A673 (cell line): Measurements from ENCODE around the gene BRD9. TPM values are rescaled to one million over a fixed set of nuclear protein-coding genes. Genes with fewer than 3 reads are reported as not detected.

ENCODE experiments used
- BruUV-seq: library from RNA; stranded (reverse); fragments of 400-500 nt; replicated peaks from 2 replicates; lab custom pipeline; 2021; lab: Mats Ljungman, UMichigan
- CTCF ChIA-PET: fragments of 300-600 bp; sonication (Branson Sonifier 250); formaldehyde crosslinking; loops from one replicate; lab custom pipeline; 2022; ENCODE audit warnings: antibody characterized with exemption; lab: Charles Lee
- POLR2A ChIA-PET: fragments of 300-600 bp; sonication (Branson Sonifier 250); formaldehyde crosslinking; loops from one replicate; lab custom pipeline; 2022; ENCODE audit warnings: antibody characterized with exemption; ENCODE audit not compliant: low non-redundant PET; lab: Charles Lee
- DNase-seq: peaks from one replicate; pipeline ENCODE4 v3.0.0-alpha.2; 2015; ENCODE audit warnings: low spot score
- H3K27ac ChIP-seq: fragments of 200-600 bp; sonication (generic); 2 replicates; pipeline ENCODE4 v1.5.1; 2016; ENCODE audit warnings: mixed run types, low read depth, mild to moderate bottlenecking, mixed read lengths, antibody characterized with exemption, low read length; ENCODE audit not compliant: poor library complexity, severe bottlenecking
- H3K27me3 ChIP-seq: fragments of 200-600 bp; sonication (generic); replicated peaks from 2 replicates; pipeline ENCODE4 v1.6.1; 2017; ENCODE audit warnings: mixed run types, low read depth, mild to moderate bottlenecking, mixed read lengths, antibody characterized with exemption, low read length; ENCODE audit not compliant: insufficient read depth, poor library complexity
- H3K36me3 ChIP-seq: fragments of 200-600 bp; sonication (generic); 2 replicates; pipeline ENCODE4 v1.6.1; 2016; ENCODE audit warnings: mixed run types, mild to moderate bottlenecking, mixed read lengths, antibody characterized with exemption, low read length; ENCODE audit not compliant: insufficient read depth, poor library complexity, severe bottlenecking
- H3K4me1 ChIP-seq: fragments of 200-600 bp; sonication (generic); 2 replicates; pipeline ENCODE4 v1.6.1; 2017; ENCODE audit warnings: mixed run types, mild to moderate bottlenecking, mixed read lengths, antibody characterized with exemption, low read length; ENCODE audit not compliant: insufficient read depth, poor library complexity, severe bottlenecking
- H3K4me3 ChIP-seq: fragments of 200-600 bp; sonication (generic); 2 replicates; pipeline ENCODE4 v1.5.1; 2016; ENCODE audit warnings: low read depth, mixed run types, mild to moderate bottlenecking, mixed read lengths, low read length; ENCODE audit not compliant: poor library complexity, severe bottlenecking
- H3K9me3 ChIP-seq: fragments of 200-600 bp; sonication (generic); 2 replicates; pipeline ENCODE4 v1.6.1; 2016; ENCODE audit warnings: mixed run types, low read depth, mild to moderate bottlenecking, mixed read lengths, antibody characterized with exemption, low read length; ENCODE audit not compliant: poor library complexity, severe bottlenecking
- CTCF ChIP-seq: fragments of 300-800, 200-600 bp; sonication (generic); conservative IDR thresholded peaks from 2 replicates; pipeline ENCODE4 v1.5.1; 2017; ENCODE audit warnings: low read depth, mild to moderate bottlenecking, antibody characterized with exemption, low read length, moderate library complexity, mixed read lengths
- EZH2 ChIP-seq: fragments of 200-600 bp; sonication (generic); IDR thresholded peaks from 2 replicates; pipeline ENCODE4 v1.6.1; 2017; ENCODE audit warnings: borderline replicate concordance, low read depth, mild to moderate bottlenecking, mixed read lengths, antibody characterized with exemption, low read length; ENCODE audit not compliant: poor library complexity, severe bottlenecking
- intact Hi-C: fragments of 100-400 bp; cut with micrococcal nuclease; formaldehyde crosslinking; loops from one replicate; pipeline ENCODE4 v1.10.0; 2022; ENCODE audit not compliant: unreplicated experiment
- total RNA-seq: library from RNA; stranded (reverse); gene quantifications from 2 replicates; pipeline ENCODE4 v1.2.3, GENCODE V29; 2021

The BRD9 gene
- total RNA-seq, 1 experiment from 2014 or later, result 73.7 TPM

DNA sequence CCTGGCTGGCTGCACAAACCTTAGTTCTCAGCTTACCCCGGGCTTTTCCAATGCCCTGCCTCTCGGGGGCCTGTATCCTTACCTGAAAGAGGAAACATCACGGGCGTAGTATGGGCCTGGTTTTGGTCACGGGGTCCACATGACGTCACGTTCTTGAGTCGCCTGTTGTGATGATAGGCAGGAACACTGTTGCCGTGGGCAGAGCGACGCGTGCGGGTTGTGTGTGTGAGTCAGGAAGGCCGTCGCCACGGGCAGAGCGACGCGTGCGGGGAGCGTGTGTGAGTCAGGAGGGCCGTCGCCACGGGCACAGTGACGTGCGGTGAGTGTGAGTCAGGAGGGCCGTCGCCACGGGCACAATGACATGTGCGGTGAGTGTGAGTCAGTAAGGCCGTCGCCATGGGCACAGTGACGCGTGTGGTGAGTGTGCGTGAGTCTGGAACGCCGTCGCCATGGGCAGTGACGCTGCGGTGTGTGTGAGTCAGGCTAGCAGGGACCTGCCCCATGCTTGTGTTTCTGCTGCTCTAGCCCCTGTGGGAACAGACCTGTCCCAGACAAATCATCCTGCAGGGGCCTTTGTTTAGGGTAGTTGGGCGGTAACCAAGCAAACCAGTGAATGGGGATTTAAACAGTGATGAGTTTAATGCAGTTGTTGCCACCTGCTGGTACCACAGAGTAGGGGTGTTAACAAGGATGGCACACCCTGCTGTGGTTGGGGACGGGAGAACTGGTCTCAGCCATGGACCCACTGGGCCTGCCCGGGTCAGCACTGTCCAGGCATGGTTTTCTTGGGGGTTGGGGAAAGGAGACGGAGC, 19.9 kb upstream of the BRD9 start:
- Histone ChIP-seq H3K9me3 (no peaks in the 10 kb centered on the region), H3K27me3 (no peaks in the 10 kb centered on the region), H3K27ac (no peak overlapping the region), H3K4me3 (no peak overlapping the region), H3K4me1 (no peaks in the 10 kb centered on the region), H3K36me3 (peaks cover 50% of the 10 kb centered on the region)
- no peak for TF ChIP-seq EZH2
- peak; percentile 41 for TF ChIP-seq CTCF
- intact Hi-C loops, result no loop called here
- peak; percentile 68 for DNase-seq
- ChIA-PET CTCF (no interaction called here), POLR2A (interaction anchor here (0.6 kb wide), 1 partner anchor 572 kb away, joined by 3 read pairs; no protein-coding TSS in a partner anchor)
- BruUV-seq, result no TSS peak

DNA sequence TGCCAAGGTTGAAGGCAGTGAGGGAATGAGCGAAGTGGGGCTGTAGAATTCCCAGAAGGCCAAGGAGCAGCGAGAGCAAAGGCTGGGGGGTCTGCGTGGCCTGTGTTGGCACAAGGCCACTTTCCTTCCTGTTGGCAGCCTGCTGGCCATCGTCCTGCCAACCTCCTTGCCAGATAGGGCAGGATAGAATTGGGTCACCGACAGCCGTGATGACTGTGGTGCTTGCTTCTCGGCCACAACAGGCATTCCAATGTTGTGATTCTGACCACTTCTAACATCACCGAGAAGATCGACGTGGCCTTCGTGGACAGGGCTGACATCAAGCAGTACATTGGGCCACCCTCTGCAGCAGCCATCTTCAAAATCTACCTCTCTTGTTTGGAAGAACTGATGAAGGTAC, 19.0 kb upstream of the BRD9 start:
- Histone ChIP-seq H3K4me3 (no peak overlapping the region), H3K27me3 (no peaks in the 10 kb centered on the region), H3K36me3 (peaks cover 54% of the 10 kb centered on the region), H3K27ac (no peak overlapping the region), H3K4me1 (no peaks in the 10 kb centered on the region), H3K9me3 (no peaks in the 10 kb centered on the region)
- no peak for TF ChIP-seq EZH2
- no peak for TF ChIP-seq CTCF
- DNase-seq, result no peak
- CTCF ChIA-PET, result no interaction called here
- BruUV-seq, result no TSS peak
- POLR2A ChIA-PET, result interaction anchor here (0.6 kb wide), 1 partner anchor 571 kb away, joined by 3 read pairs; no protein-coding TSS in a partner anchor
- intact Hi-C loops, result no loop called here

- TF ChIP-seq CTCF, result no peak
- no peak for TF ChIP-seq EZH2
- Histone ChIP-seq H3K27me3 (no peaks in the 10 kb centered on the region), H3K36me3 (peaks cover 50% of the 10 kb centered on the region), H3K4me3 (no peak overlapping the region), H3K4me1 (no peaks in the 10 kb centered on the region), H3K27ac (no peak overlapping the region), H3K9me3 (no peaks in the 10 kb centered on the region)
- ChIA-PET POLR2A (no interaction called here), CTCF (no interaction called here)
- DNase-seq, result no peak
- no TSS peak for BruUV-seq
- intact Hi-C loops, result no loop called here
Observed at GRCh38 chr5:910769-911160, 18.2 kb upstream of the BRD9 start.
